HUES6 (cell line): ENCODE results near the gene QRFP.
"Not testable (repeated sequence)": the region's sequence is repeated elsewhere in the genome, so short reads cannot be mapped to it uniquely, and the experiment has no call there.

Experiments used
- H3K27ac ChIP-seq: 2 replicates; pipeline ENCODE4 v1.7.0; 2013; ENCODE audit warnings: low read depth, mild to moderate bottlenecking, low read length, inconsistent platforms
- H3K27me3 ChIP-seq: 2 replicates; pipeline ENCODE4 v1.6.1; 2013; ENCODE audit warnings: low read length; ENCODE audit not compliant: control insufficient read depth, insufficient read depth
- H3K36me3 ChIP-seq: 2 replicates; pipeline ENCODE4 v1.6.1; 2013; ENCODE audit warnings: low read length; ENCODE audit not compliant: control insufficient read depth, insufficient read depth
- H3K4me1 ChIP-seq: 2 replicates; pipeline ENCODE4 v1.6.1; 2013; ENCODE audit warnings: low read length; ENCODE audit not compliant: control insufficient read depth, insufficient read depth
- H3K4me3 ChIP-seq: 2 replicates; pipeline ENCODE4 v1.5.1; 2013; ENCODE audit warnings: low read depth, low read length
- H3K9ac ChIP-seq: one replicate; pipeline ENCODE4 v1.6.1; 2013; ENCODE audit warnings: mild to moderate bottlenecking, low read length
- H3K9me3 ChIP-seq: 2 replicates; pipeline ENCODE4 v1.6.1; 2013; ENCODE audit warnings: low read depth, low read length; ENCODE audit not compliant: control insufficient read depth, insufficient read depth

QRFP gene

GRCh38 chr9:130861372-130862180, 35.0 kb downstream of the QRFP start:
- H3K27me3 ChIP-seq: no peaks in the 10 kb centered on the region
- peaks cover 15% of the 10 kb centered on the region; the same call in 1 of the 2 replicates for H3K4me1 ChIP-seq
- H3K36me3 ChIP-seq: peaks cover 57% of the 10 kb centered on the region
- H3K9ac ChIP-seq: no peak overlapping the region
- H3K27ac ChIP-seq: no peak overlapping the region
- no peaks in the 10 kb centered on the region for H3K9me3 ChIP-seq
- no peak overlapping the region for H3K4me3 ChIP-seq

GRCh38 chr9:130860458-130861316, 35.9 kb downstream of the QRFP start:
- no peaks in the 10 kb centered on the region for H3K27me3 ChIP-seq
- H3K4me1 ChIP-seq: peaks cover 15% of the 10 kb centered on the region; the same call in 1 of the 2 replicates
- no peaks in the 10 kb centered on the region for H3K9me3 ChIP-seq
- H3K27ac ChIP-seq: no peak overlapping the region
- H3K4me3 ChIP-seq: no peak overlapping the region
- peaks cover 63% of the 10 kb centered on the region for H3K36me3 ChIP-seq
- no peak overlapping the region for H3K9ac ChIP-seq

GRCh38 chr9:130858739-130859705, 37.6 kb downstream of the QRFP start:
- Histone ChIP-seq H3K4me3 (no peak overlapping the region), H3K4me1 (peaks cover 15% of the 10 kb centered on the region; the same call in 1 of the 2 replicates), H3K27me3 (no peaks in the 10 kb centered on the region), H3K9me3 (no peaks in the 10 kb centered on the region), H3K36me3 (peaks cover 75% of the 10 kb centered on the region), H3K27ac (no peak overlapping the region), H3K9ac (no peak overlapping the region)

GRCh38 chr9:130857864-130858738, 38.5 kb downstream of the QRFP start:
- Histone ChIP-seq H3K9ac (no peak overlapping the region), H3K27ac (no peak overlapping the region), H3K9me3 (no peaks in the 10 kb centered on the region), H3K27me3 (no peaks in the 10 kb centered on the region), H3K4me1 (peaks cover 15% of the 10 kb centered on the region; the same call in 1 of the 2 replicates), H3K36me3 (peaks cover 73% of the 10 kb centered on the region), H3K4me3 (no peak overlapping the region)

- Histone ChIP-seq H3K27me3 (no peaks in the 10 kb centered on the region), H3K9ac (no peak overlapping the region), H3K4me1 (peaks cover 15% of the 10 kb centered on the region; the same call in 1 of the 2 replicates), H3K4me3 (no peak overlapping the region), H3K27ac (no peak overlapping the region), H3K9me3 (no peaks in the 10 kb centered on the region), H3K36me3 (peaks cover 62% of the 10 kb centered on the region)
These were observed 40.1 kb downstream of the QRFP start for GRCh38 chr9:130856474-130856873.

- peaks cover 53% of the 10 kb centered on the region for H3K36me3 ChIP-seq
- no peak overlapping the region for H3K9ac ChIP-seq
- peaks cover 10% of the 10 kb centered on the region; the same call in 1 of the 2 replicates for H3K4me1 ChIP-seq
- H3K27ac ChIP-seq: no peak overlapping the region
- H3K4me3 ChIP-seq: no peak overlapping the region
- H3K27me3 ChIP-seq: no peaks in the 10 kb centered on the region
- H3K9me3 ChIP-seq: no peaks in the 10 kb centered on the region
These were observed 41.8 kb downstream of the QRFP start for GRCh38 chr9:130854835-130855234.

- no peak overlapping the region for H3K4me3 ChIP-seq
- H3K36me3 ChIP-seq: peaks cover 49% of the 10 kb centered on the region
- H3K27ac ChIP-seq: no peak overlapping the region
- no peak overlapping the region for H3K9ac ChIP-seq
- peaks cover 8% of the 10 kb centered on the region; the same call in 1 of the 2 replicates for H3K4me1 ChIP-seq
- H3K27me3 ChIP-seq: no peaks in the 10 kb centered on the region
- H3K9me3 ChIP-seq: no peaks in the 10 kb centered on the region
These were observed 42.5 kb downstream of the QRFP start for GRCh38 chr9:130854092-130854491.

GRCh38 chr9:130852801-130853200, 43.8 kb downstream of the QRFP start:
- H3K9me3 ChIP-seq: no peaks in the 10 kb centered on the region
- H3K27me3 ChIP-seq: no peaks in the 10 kb centered on the region
- H3K36me3 ChIP-seq: peaks cover 39% of the 10 kb centered on the region
- no peak overlapping the region for H3K27ac ChIP-seq
- peaks cover 3% of the 10 kb centered on the region for H3K4me1 ChIP-seq
- no peak overlapping the region for H3K9ac ChIP-seq
- no peak overlapping the region for H3K4me3 ChIP-seq

GRCh38 chr9:130849356-130849755, 47.3 kb downstream of the QRFP start:
- Histone ChIP-seq H3K4me3 (no peak overlapping the region), H3K9me3 (no peaks in the 10 kb centered on the region), H3K9ac (no peak overlapping the region), H3K27me3 (no peaks in the 10 kb centered on the region), H3K36me3 (peaks cover 9% of the 10 kb centered on the region; the same call in 1 of the 2 replicates), H3K4me1 (peaks cover 31% of the 10 kb centered on the region), H3K27ac (no peak overlapping the region)

- H3K27ac ChIP-seq, H3K36me3 ChIP-seq, H3K27me3 ChIP-seq, H3K4me3 ChIP-seq, H3K9ac ChIP-seq, H3K9me3 ChIP-seq: not testable (repeated sequence)
- H3K4me1 ChIP-seq: peaks cover 35% of the 10 kb centered on the region
These were observed 48.1 kb downstream of the QRFP start for GRCh38 chr9:130848514-130848913.
